OCI-LY1 (cell line): ENCODE measurements around the gene RAN.
"Not testable (repeated sequence)": the region's sequence is repeated elsewhere in the genome, so short reads cannot be mapped to it uniquely, and the experiment has no call there.

Experiments
- H2AFZ ChIP-seq: fragments of 200-600 bp; sonication (generic), shearing (Covaris generic); 2 replicates; pipeline ENCODE4 v1.6.0; 2014; ENCODE audit warnings: antibody characterized with exemption, mild to moderate bottlenecking, low read length
- H3F3A ChIP-seq: fragments of 200-600 bp; sonication (generic), shearing (Covaris generic); 2 replicates; pipeline ENCODE4 v1.6.0; 2014; ENCODE audit warnings: mild to moderate bottlenecking, antibody characterized with exemption, low read length, moderate library complexity; ENCODE audit not compliant: insufficient read depth
- H3K27ac ChIP-seq: fragments of 200-600 bp; sonication (generic); 2 replicates; pipeline ENCODE4 v1.5.1; 2014; ENCODE audit warnings: low read length, mixed run types, mild to moderate bottlenecking, low read depth; ENCODE audit not compliant: poor library complexity, severe bottlenecking
- H3K27me3 ChIP-seq: fragments of 200-600 bp; sonication (generic); 2 replicates; pipeline ENCODE4 v1.6.0; 2014; ENCODE audit warnings: antibody characterized with exemption, mild to moderate bottlenecking, low read length, moderate library complexity; ENCODE audit not compliant: insufficient read depth
- H3K36me3 ChIP-seq: fragments of 200-600 bp; sonication (generic); 2 replicates; pipeline ENCODE4 v1.6.1; 2014; ENCODE audit warnings: mild to moderate bottlenecking, antibody characterized with exemption, low read length, moderate library complexity, mixed read lengths; ENCODE audit not compliant: insufficient read depth
- H3K4me1 ChIP-seq: fragments of 200-600 bp; sonication (generic); 2 replicates; pipeline ENCODE4 v1.5.1; 2014; ENCODE audit warnings: mild to moderate bottlenecking, low read length, moderate library complexity; ENCODE audit not compliant: insufficient read depth, severe bottlenecking
- H3K4me2 ChIP-seq: fragments of 200-600 bp; sonication (generic), shearing (Covaris generic); 2 replicates; pipeline ENCODE4 v1.6.1; 2014; ENCODE audit warnings: low read length
- H3K4me3 ChIP-seq: fragments of 200-600 bp; sonication (generic); 2 replicates; pipeline ENCODE4 v1.5.1; 2014; ENCODE audit warnings: low read length, low read depth, mild to moderate bottlenecking, mixed read lengths; ENCODE audit not compliant: poor library complexity, severe bottlenecking
- H3K79me2 ChIP-seq: fragments of 200-600 bp; shearing (Covaris generic); 2 replicates; pipeline ENCODE4 v1.6.1; 2016; ENCODE audit warnings: mixed run types, low read length, mixed read lengths; ENCODE audit not compliant: insufficient read depth
- H3K9ac ChIP-seq: fragments of 200-600 bp; sonication (generic), shearing (Covaris generic); 2 replicates; pipeline ENCODE4 v1.6.1; 2014; ENCODE audit warnings: mild to moderate bottlenecking, low read length, mixed read lengths
- H3K9me2 ChIP-seq: fragments of 200-600 bp; sonication (generic), shearing (Covaris generic); 2 replicates; pipeline ENCODE4 v1.6.1; 2014; ENCODE audit warnings: low read depth, mild to moderate bottlenecking, low read length, mixed read lengths
- H3K9me3 ChIP-seq: fragments of 200-600 bp; shearing (Covaris generic); 2 replicates; pipeline ENCODE4 v1.6.1; 2014; ENCODE audit warnings: low read length, mixed read lengths
- H4K20me1 ChIP-seq: fragments of 200-600 bp; sonication (generic), shearing (Covaris generic); 2 replicates; pipeline ENCODE4 v1.6.0; 2016; ENCODE audit warnings: mild to moderate bottlenecking, low read length; ENCODE audit not compliant: insufficient read depth
- CTCF ChIP-seq: fragments of 200-600 bp; sonication (generic), shearing (Covaris generic); IDR thresholded peaks from 2 replicates; pipeline ENCODE4 v1.5.1; 2017; ENCODE audit warnings: mild to moderate bottlenecking, antibody characterized with exemption, low read length, moderate library complexity, mixed read lengths
- EZH2 ChIP-seq: fragments of 200-600 bp; sonication (generic), shearing (Covaris generic); IDR thresholded peaks from 2 replicates; pipeline ENCODE4 v1.8.0; 2017; ENCODE audit warnings: borderline replicate concordance, mixed run types, mild to moderate bottlenecking, antibody characterized with exemption, low read length, moderate library complexity, mixed read lengths

RAN gene

GRCh38 chr12:130873825-130874224 is 2.0 kb downstream of the RAN start:
- H3K9me2 ChIP-seq, result no peaks in the 10 kb centered on the region
- peaks cover 57% of the 10 kb centered on the region for H3K36me3 ChIP-seq
- peaks cover 5% of the 10 kb centered on the region; the same call in 1 of the 2 replicates for H4K20me1 ChIP-seq
- H3K27me3 ChIP-seq, result no peaks in the 10 kb centered on the region
- H3K27ac ChIP-seq, result peak overlapping the region; percentile 64
- peaks cover 12% of the 10 kb centered on the region for H3K79me2 ChIP-seq
- no peaks in the 10 kb centered on the region for H3K9me3 ChIP-seq
- peak overlapping the region; percentile 92 for H3K9ac ChIP-seq
- no peak for TF ChIP-seq EZH2
- no peak for TF ChIP-seq CTCF
- H3F3A ChIP-seq, result peaks cover 38% of the 10 kb centered on the region
- peak overlapping the region; percentile 77 for H3K4me3 ChIP-seq
- H2AFZ ChIP-seq, result no peak overlapping the region
- peaks cover 74% of the 10 kb centered on the region for H3K4me1 ChIP-seq
- peak overlapping the region; percentile 92 for H3K4me2 ChIP-seq

GRCh38 chr12:130874696-130875095 is 2.8 kb downstream of the RAN start:
- Histone ChIP-seq H3F3A (peaks cover 38% of the 10 kb centered on the region), H3K9ac (no peak overlapping the region), H2AFZ (no peak overlapping the region), H3K9me2 (no peaks in the 10 kb centered on the region), H3K4me2 (peak overlapping the region; percentile 92), H3K4me1 (peaks cover 83% of the 10 kb centered on the region), H3K27ac (no peak overlapping the region), H3K79me2 (peaks cover 12% of the 10 kb centered on the region), H3K36me3 (peaks cover 57% of the 10 kb centered on the region), H3K27me3 (no peaks in the 10 kb centered on the region), H3K4me3 (peak overlapping the region; percentile 77), H3K9me3 (no peaks in the 10 kb centered on the region), H4K20me1 (peaks cover 5% of the 10 kb centered on the region; the same call in 1 of the 2 replicates)
- TF ChIP-seq CTCF (no peak), EZH2 (no peak)

- Histone ChIP-seq H3K4me2 (no peak overlapping the region), H3K36me3 (peaks cover 57% of the 10 kb centered on the region), H3K79me2 (peaks cover 12% of the 10 kb centered on the region), H3K4me1 (peaks cover 83% of the 10 kb centered on the region), H3K4me3 (no peak overlapping the region), H2AFZ (no peak overlapping the region), H3K27me3 (no peaks in the 10 kb centered on the region), H3K9me2 (no peaks in the 10 kb centered on the region), H3K27ac (no peak overlapping the region), H3F3A (peaks cover 38% of the 10 kb centered on the region), H4K20me1 (peaks cover 5% of the 10 kb centered on the region; the same call in 1 of the 2 replicates), H3K9me3 (no peaks in the 10 kb centered on the region), H3K9ac (no peak overlapping the region)
- no peak for TF ChIP-seq EZH2
- TF ChIP-seq CTCF, result no peak
Measured at GRCh38 chr12:130875193-130875592, 3.3 kb downstream of the RAN start.

GRCh38 chr12:130875708-130876107 is 3.8 kb downstream of the RAN start:
- not testable (repeated sequence) for H3K27me3 ChIP-seq, H3K9ac ChIP-seq, H4K20me1 ChIP-seq, H3K4me2 ChIP-seq, H3K4me3 ChIP-seq, H3K9me2 ChIP-seq, H3K9me3 ChIP-seq, H3K27ac ChIP-seq, H2AFZ ChIP-seq
- Histone ChIP-seq H3K4me1 (peaks cover 83% of the 10 kb centered on the region), H3K79me2 (peaks cover 12% of the 10 kb centered on the region), H3K36me3 (peaks cover 57% of the 10 kb centered on the region), H3F3A (peaks cover 38% of the 10 kb centered on the region)
